HG03060 (cell line): ENCODE results near the gene MFRP.

Source experiments
- ATAC-seq: cut with Tn5 transposase; IDR thresholded peaks from one replicate; pipeline ENCODE4 v1.9.1; 2021; ENCODE audit warnings: low read depth, moderate number of reproducible peaks; ENCODE audit not compliant: unreplicated experiment

MFRP gene

GRCh38 chr11:119338965-119339588 lies 7.4 kb downstream of the MFRP start:
- ATAC-seq, result no peak

- no peak for ATAC-seq
These were observed 8.1 kb downstream of the MFRP start for GRCh38 chr11:119338318-119338890.

- ATAC-seq, result no peak
These were observed 8.8 kb downstream of the MFRP start for GRCh38 chr11:119337581-119338317.

- ATAC-seq, result no peak
These were observed 9.6 kb downstream of the MFRP start for GRCh38 chr11:119336744-119337469.

GRCh38 chr11:119335655-119336543 lies 10.6 kb downstream of the MFRP start:
- no peak for ATAC-seq

GRCh38 chr11:119335091-119335654 lies 11.3 kb downstream of the MFRP start:
- no peak for ATAC-seq

- ATAC-seq, result peak; percentile 88
These were observed 12.2 kb downstream of the MFRP start, which contains the start of gene RNF26 for GRCh38 chr11:119334174-119334930. Gene RNF26, plus strand, starts transcription at chr11:119334527. Its CDS starts 596 bp downstream, at chr11:119335123.

GRCh38 chr11:119332111-119332765 lies 14.3 kb downstream of the MFRP start:
- ATAC-seq, result no peak

- ATAC-seq, result no peak
These were observed 16.3 kb downstream of the MFRP start for GRCh38 chr11:119330237-119330636.

- ATAC-seq, result no peak
These were observed 17.2 kb downstream of the MFRP start for GRCh38 chr11:119329320-119329719.

- no peak for ATAC-seq
These were observed 22.3 kb downstream of the MFRP start for GRCh38 chr11:119324189-119324588.

GRCh38 chr11:119323532-119324033 lies 22.9 kb downstream of the MFRP start:
- ATAC-seq, result no peak

GRCh38 chr11:119322921-119323531 lies 23.5 kb downstream of the MFRP start:
- ATAC-seq, result no peak

GRCh38 chr11:119322360-119322739 lies 24.2 kb downstream of the MFRP start:
- no peak for ATAC-seq

- no peak for ATAC-seq
These were observed 25.6 kb downstream of the MFRP start for GRCh38 chr11:119320776-119321524.

- no peak for ATAC-seq
These were observed 26.2 kb downstream of the MFRP start for GRCh38 chr11:119320240-119320775.

- no peak for ATAC-seq
These were observed 26.7 kb downstream of the MFRP start for GRCh38 chr11:119319700-119320239.
